HG03097 (cell line): ENCODE results near the gene PET100.

Experiments used
- ATAC-seq: cut with Tn5 transposase; IDR thresholded peaks from one replicate; pipeline ENCODE4 v1.9.1; 2021; ENCODE audit not compliant: unreplicated experiment, low FRiP score

Gene PET100

GRCh38 chr19:7629347-7630054, at the start of gene PET100, which contains the start of gene XAB2:
TSS of gene PET100 (plus strand) at chr19:7629793. CDS start at chr19:7629834, 41 bp downstream.
TSS of gene XAB2 (minus strand) at chr19:7629545. CDS start at chr19:7629527, 18 bp downstream.
- peak; percentile 81 for ATAC-seq

- ATAC-seq = no peak
Measured at GRCh38 chr19:7582446-7582845, 47.1 kb upstream of the PET100 start.

- no peak for ATAC-seq
Measured at GRCh38 chr19:7589822-7590221, 39.8 kb upstream of the PET100 start.

GRCh38 chr19:7590256-7590655, 39.3 kb upstream of the PET100 start:
- ATAC-seq = no peak

GRCh38 chr19:7595466-7596133, 34.0 kb upstream of the PET100 start, which contains the start of gene CAMSAP3:
TSS of gene CAMSAP3 (plus strand) at chr19:7595863. CDS start at chr19:7596003, 140 bp downstream.
- no peak for ATAC-seq

GRCh38 chr19:7596211-7596937, 33.2 kb upstream of the PET100 start:
- no peak for ATAC-seq

- no peak for ATAC-seq
Measured at GRCh38 chr19:7597689-7598088, 31.9 kb upstream of the PET100 start.

- ATAC-seq = no peak
Measured at GRCh38 chr19:7598180-7598579, 31.4 kb upstream of the PET100 start.

GRCh38 chr19:7600721-7601120, 28.9 kb upstream of the PET100 start:
- no peak for ATAC-seq

GRCh38 chr19:7602240-7602934, 27.2 kb upstream of the PET100 start:
- ATAC-seq = no peak

GRCh38 chr19:7602935-7603497, 26.6 kb upstream of the PET100 start:
- no peak for ATAC-seq

- ATAC-seq = no peak
Measured at GRCh38 chr19:7603919-7604318, 25.7 kb upstream of the PET100 start.

GRCh38 chr19:7605490-7606222, 23.9 kb upstream of the PET100 start:
- no peak for ATAC-seq

- no peak for ATAC-seq
Measured at GRCh38 chr19:7606289-7606688, 23.3 kb upstream of the PET100 start.

- no peak for ATAC-seq
Measured at GRCh38 chr19:7607212-7607873, 22.2 kb upstream of the PET100 start.

GRCh38 chr19:7607874-7608560, 21.6 kb upstream of the PET100 start:
- no peak for ATAC-seq

GRCh38 chr19:7610491-7611240, 18.9 kb upstream of the PET100 start:
- ATAC-seq = no peak
